Measurements from ENCODE around the gene NCKIPSD.

The NCKIPSD gene

DNA sequence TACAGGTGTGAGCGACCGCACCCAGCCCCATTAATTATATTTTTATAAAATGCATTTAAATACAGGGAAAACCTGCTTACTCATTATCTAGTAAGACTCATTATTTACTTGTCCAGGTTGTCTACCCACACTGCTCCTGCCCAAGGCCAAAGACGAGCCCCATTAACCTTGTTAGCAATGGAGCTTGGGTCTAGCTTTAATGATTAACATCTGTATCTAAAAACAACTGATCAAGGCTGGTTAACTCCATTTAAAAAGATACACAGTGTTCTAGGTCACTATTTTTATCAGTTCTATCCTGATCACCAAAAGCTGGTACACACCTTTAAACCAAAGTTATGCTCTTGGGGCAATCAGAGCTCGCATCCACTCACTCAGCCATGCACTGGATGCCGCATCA lies 10.4 kb upstream of the NCKIPSD start:
- no peak for DNase-seq

GRCh38 chr3:48695393-48695753 lies 9.7 kb upstream of the NCKIPSD start:
- DNase-seq = no peak

DNA sequence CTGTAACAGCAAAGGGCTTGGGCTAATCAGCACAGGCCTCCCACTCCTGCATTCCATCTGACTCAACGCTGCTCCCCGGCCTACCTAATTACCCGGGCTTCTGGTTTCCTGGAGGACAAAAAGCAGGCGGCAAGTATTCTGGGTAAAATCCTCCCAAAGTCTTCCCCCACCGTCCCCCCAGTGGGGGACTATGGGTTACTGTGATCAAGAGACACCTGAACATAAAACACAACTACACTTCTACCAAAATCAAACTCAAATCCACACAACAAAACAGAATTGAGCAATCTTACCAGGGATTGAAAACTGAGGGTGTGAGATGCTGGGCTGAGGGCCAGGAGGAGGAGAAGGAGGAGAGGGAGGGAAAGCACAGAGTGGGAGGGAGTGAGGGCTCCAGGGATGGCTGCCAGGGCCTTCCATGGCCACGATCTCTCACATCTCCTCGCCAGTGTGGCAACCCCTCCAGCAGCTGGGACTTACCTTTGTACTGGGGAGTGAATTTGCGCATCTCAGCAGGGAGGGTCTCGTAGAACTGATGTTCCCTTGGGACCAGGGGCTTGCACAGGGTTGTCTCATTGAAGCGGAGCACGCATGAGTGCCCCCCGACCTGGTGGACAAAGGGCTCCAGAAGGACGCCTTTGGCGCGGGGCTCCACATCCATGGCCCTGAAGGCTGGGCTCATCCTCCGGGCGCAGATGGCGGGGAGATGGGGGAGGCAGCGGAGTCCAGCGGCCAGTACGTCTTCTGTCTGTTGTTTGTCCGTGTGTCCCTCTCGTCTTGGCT lies 9.1 kb upstream of the NCKIPSD start:
- no peak for DNase-seq

DNA sequence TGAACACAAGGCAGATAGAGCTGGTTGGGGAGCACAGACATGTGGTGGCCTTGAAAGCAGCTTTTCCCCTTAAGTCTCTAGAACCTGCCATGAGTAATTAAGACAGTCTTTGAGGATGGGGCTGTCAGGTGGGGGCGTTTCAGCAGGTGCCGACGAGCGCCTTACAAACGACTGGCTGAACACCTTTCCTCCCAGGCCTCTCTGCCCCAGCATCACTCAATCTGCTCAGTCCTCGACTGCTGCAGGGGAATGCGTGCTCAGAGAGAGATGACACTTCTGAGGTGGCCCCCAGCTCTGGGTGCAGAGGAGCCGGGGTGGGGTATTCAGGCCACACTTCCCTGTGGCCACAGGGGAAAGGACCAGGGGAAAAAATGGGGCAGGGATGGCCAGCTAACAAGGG lies 8.1 kb upstream of the NCKIPSD start:
- no peak for DNase-seq

- no peak for DNase-seq
Observed at GRCh38 chr3:48692551-48692950, 6.8 kb upstream of the NCKIPSD start.

DNA sequence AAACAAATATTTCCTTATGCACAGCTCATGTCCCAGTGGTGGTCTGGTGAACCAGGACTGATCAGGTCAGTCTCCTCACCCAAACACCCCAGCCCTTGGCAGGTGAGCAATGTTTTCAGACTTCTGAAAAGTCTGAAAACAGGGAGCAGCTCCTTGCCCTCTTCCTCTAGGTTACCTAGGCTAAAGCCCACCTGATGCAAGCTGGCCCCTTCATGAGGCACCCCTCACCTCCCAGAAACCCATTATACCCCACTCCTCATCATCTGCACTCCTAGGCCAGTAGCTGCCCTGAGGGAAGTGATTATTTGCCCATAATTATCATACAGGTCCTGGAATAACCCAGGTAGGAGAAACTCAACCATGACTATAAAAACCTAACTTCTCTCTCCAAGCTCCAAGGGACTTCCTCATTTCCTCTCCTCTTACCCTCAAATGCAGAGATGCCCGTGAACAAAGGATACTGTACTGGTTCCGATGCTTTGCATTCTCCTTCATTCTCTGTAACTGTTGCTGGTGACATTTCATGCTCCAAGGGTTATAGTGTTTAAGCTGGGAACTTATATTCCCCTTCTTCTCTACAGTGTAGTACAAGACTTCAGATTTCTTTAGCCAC lies 5.2 kb upstream of the NCKIPSD start:
- no peak for DNase-seq

GRCh38 chr3:48689384-48689783 lies 3.7 kb upstream of the NCKIPSD start:
- no peak for DNase-seq

DNA sequence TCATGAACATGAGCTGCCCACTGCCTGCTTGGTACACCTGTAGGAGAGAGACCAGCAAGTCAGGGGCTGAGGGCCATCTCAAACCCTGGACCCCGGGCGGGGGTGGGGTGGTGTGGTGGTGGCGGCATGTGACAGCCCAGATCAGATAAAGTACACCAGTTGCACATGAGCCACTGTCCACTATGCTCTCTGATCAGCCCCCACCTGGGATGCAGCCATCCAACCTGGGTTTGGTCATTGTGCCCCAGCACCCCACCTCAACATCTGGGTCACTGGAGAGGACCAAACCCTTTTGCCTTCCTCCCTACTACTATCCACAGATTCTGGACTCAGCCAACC lies 3.0 kb upstream of the NCKIPSD start:
- DNase-seq = no peak

- no peak for DNase-seq
Observed at GRCh38 chr3:48688032-48688736, 2.5 kb upstream of the NCKIPSD start.

GRCh38 chr3:48687220-48687678 lies 1.5 kb upstream of the NCKIPSD start:
- no peak for DNase-seq

DNA sequence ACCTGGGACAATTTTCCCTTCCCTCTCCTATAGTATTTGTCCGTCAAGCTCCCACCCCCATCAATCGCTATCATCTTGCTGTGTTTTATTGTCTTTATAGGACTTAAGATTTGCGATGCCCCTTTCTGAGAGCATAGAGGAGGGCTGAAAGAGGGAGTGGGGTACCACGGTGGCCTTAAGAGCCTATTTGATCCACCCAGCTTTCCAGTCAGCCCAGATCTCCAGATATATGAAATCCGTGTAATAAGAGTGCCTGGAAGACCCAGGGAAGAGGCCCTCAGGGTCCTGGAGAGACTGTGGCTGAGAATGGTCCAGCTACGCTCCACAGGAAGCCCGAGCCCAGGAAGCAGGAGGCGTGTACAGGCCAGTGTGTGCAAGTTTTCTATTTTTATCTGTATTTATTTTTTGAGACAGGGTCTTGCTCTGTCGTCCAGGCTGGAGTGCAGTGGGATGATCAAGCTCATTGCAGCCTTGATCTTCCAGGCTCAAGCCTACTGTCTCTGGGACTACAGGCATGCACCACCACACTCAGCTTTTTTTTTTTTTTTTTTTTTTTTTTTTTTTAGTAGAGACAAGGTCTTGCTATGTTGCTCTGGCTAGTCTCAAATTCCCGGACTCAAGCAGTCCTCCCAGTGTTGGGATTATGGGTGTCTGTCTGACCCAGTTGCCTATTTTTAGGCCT lies 964 bp upstream of the NCKIPSD start:
- DNase-seq = no peak

DNA sequence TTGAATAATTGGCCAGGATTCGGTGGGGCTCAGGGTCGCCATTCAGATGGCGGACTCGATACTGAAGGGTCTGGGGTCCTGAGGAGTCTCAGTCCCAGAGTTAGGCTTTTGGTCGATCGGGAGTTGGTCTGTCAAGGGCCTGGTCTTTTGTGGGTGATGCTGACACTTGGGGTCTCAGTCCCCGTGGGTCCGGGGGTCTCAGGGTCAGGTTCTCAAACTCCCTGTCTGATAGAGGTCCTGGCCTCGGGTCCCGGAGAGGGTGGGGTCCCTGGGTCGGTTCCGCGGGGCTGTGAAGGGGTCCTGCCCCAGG lies 467 bp downstream of the NCKIPSD start:
- DNase-seq = no peak

- no peak for DNase-seq
Observed at GRCh38 chr3:48684480-48685143, 1.1 kb downstream of the NCKIPSD start.

DNA sequence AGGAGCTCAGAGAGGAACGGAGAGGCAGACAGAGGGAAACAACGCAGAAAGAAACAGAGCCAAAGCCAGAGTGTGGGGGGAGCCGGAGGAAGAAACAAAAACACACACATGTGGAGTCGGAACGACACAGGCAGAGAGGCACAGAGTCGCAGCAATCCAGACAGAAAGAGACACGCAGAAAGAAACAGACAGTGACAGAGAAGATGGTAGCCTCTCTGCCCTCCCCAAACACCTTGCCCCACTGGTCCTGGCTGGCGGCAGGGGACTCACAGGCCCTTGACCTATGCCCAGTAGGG lies 1.7 kb downstream of the NCKIPSD start:
- DNase-seq = no peak

DNA sequence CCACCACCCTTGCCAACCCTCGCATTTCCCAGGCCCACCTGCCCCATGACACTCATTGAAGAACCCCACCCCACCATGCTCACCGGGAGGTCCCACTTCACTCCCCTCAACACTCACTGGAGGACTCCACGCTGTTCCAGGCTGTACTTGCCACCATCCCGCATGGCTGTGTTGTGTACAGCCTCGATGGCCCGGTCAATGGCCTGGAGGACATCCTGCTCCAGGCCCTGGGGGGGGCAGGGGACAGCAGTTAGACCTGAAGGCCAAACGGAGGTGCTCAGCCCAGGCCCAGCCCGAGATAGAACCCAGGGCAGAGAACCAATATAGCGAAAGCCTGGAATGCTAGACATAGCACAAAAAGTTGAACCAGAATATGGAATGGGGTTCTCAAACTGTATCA lies 2.9 kb downstream of the NCKIPSD start:
- DNase-seq = no peak

GRCh38 chr3:48681974-48682610 lies 3.6 kb downstream of the NCKIPSD start:
- no peak for DNase-seq

GRCh38 chr3:48681541-48681880 lies 4.2 kb downstream of the NCKIPSD start:
- no peak for DNase-seq

DNA sequence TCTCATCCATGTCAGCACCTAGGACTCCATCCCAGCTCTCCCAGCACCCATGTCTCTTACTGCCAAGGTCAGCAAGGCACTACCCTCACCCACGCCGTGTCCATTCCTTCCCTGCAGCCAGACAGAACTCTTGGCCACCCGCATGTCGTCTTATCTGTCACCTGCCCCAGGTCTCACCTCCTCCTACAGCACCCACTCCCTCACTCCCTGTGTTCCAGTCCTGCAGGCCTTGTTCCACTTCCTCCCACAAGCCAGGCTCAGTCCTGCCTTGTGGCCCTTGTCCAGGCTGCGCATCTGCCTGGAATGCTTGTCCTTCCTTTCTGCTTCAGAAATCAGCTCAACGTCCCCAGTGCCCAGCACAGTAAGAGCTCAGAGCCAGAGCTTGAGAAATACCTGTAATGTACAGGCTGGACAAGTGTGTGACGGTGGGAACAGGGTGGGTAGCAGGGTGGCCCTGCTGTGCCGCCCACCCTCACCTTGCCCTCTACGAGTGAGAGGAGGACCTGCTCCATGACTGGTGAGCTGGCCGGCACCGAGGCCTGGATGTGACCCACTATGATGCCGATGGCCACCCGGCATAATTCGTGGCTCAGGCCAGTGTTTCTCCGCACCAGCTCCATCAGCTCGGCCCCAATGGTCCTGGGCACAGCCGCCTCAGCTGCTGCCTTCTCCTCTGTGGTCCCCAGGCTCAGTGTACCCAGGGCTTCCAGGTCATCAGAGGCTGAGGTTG lies 4.7 kb downstream of the NCKIPSD start:
- no peak for DNase-seq

- DNase-seq = no peak
Observed at GRCh38 chr3:48679411-48680391, 6.0 kb downstream of the NCKIPSD start.

- DNase-seq = no peak
Observed at GRCh38 chr3:48678566-48679380, 6.9 kb downstream of the NCKIPSD start.
